ENCODE measurements around the gene DNAJC18. TPM values are rescaled to one million over a fixed set of nuclear protein-coding genes. Genes with fewer than 3 reads are reported as not detected.
"Not testable (repeated sequence)": the region's sequence is repeated elsewhere in the genome, so short reads cannot be mapped to it uniquely, and the experiment has no call there.

Gene DNAJC18
- 2.2 and 3.5 TPM in 2 replicates for total RNA-seq (2012; rRNA removed)

- Histone ChIP-seq H3K36me3 (ENCODE audit: insufficient read depth, low read length) (no peaks in the 10 kb centered on the region), H3K4me1 (ENCODE audit: control insufficient read depth, insufficient read depth, low read length) (peaks cover 24% of the 10 kb centered on the region), H3K9me3 (replicated peaks; ENCODE audit: low read length) (no peaks in the 10 kb centered on the region), H3K4me2 (ENCODE audit: low read length) (peak within 1 kb of the TSS; percentile 92), H3K27me3 (ENCODE audit: control insufficient read depth, insufficient read depth, low read length) (no peaks in the 10 kb centered on the region), H3K4me3 (ENCODE audit: low read length) (peak within 1 kb of the TSS; percentile 96), H3K9ac (ENCODE audit: low read depth, low read length) (peak within 1 kb of the TSS; percentile 96)
Measured at GRCh38 chr5:139439013-139439903, at the start of gene DNAJC18. TSS of gene DNAJC18 (minus strand) at chr5:139439525. CDS start at chr5:139439445, 80 bp downstream.

GRCh38 chr5:139488260-139488659, 48.9 kb upstream of the DNAJC18 start:
- H3K27me3 ChIP-seq (ENCODE audit: control insufficient read depth, insufficient read depth, low read length): no peaks in the 10 kb centered on the region
- no peaks in the 10 kb centered on the region for H3K9me3 ChIP-seq (replicated peaks; ENCODE audit: low read length)
- no peak overlapping the region for H3K4me2 ChIP-seq (ENCODE audit: low read length)
- H3K9ac ChIP-seq (ENCODE audit: low read depth, low read length): no peak overlapping the region
- H3K4me3 ChIP-seq (ENCODE audit: low read length): no peak overlapping the region
- peaks cover 10% of the 10 kb centered on the region for H3K4me1 ChIP-seq (ENCODE audit: control insufficient read depth, insufficient read depth, low read length)
- no peaks in the 10 kb centered on the region for H3K36me3 ChIP-seq (ENCODE audit: insufficient read depth, low read length)

- H3K9ac ChIP-seq (ENCODE audit: low read depth, low read length): no peak overlapping the region
- no peaks in the 10 kb centered on the region for H3K9me3 ChIP-seq (replicated peaks; ENCODE audit: low read length)
- no peak overlapping the region for H3K4me2 ChIP-seq (ENCODE audit: low read length)
- no peaks in the 10 kb centered on the region for H3K27me3 ChIP-seq (ENCODE audit: control insufficient read depth, insufficient read depth, low read length)
- H3K4me3 ChIP-seq (ENCODE audit: low read length): no peak overlapping the region
- H3K36me3 ChIP-seq (ENCODE audit: insufficient read depth, low read length): no peaks in the 10 kb centered on the region
- H3K4me1 ChIP-seq (ENCODE audit: control insufficient read depth, insufficient read depth, low read length): peaks cover 16% of the 10 kb centered on the region
Measured at GRCh38 chr5:139486201-139486600, 46.9 kb upstream of the DNAJC18 start.

GRCh38 chr5:139482890-139483208, 43.5 kb upstream of the DNAJC18 start:
- Histone ChIP-seq H3K4me2 (ENCODE audit: low read length) (peak overlapping the region; percentile 84), H3K9ac (ENCODE audit: low read depth, low read length) (peak overlapping the region; percentile 86)

GRCh38 chr5:139482050-139482889, 42.9 kb upstream of the DNAJC18 start, which contains the start of gene STING1:
TSS of gene STING1 (minus strand) at chr5:139482758. CDS start at chr5:139481704, 1,054 bp downstream.
- H3K36me3 ChIP-seq (ENCODE audit: insufficient read depth, low read length): peaks cover 19% of the 10 kb centered on the region
- peak within 1 kb of the TSS; percentile 74 for H3K4me3 ChIP-seq (ENCODE audit: low read length)
- H3K4me2 ChIP-seq (ENCODE audit: low read length): peak within 1 kb of the TSS; percentile 84
- peak within 1 kb of the TSS; percentile 86 for H3K9ac ChIP-seq (ENCODE audit: low read depth, low read length)
- H3K4me1 ChIP-seq (ENCODE audit: control insufficient read depth, insufficient read depth, low read length): peaks cover 25% of the 10 kb centered on the region
- H3K9me3 ChIP-seq (replicated peaks; ENCODE audit: low read length): no peaks in the 10 kb centered on the region
- H3K27me3 ChIP-seq (ENCODE audit: control insufficient read depth, insufficient read depth, low read length): no peaks in the 10 kb centered on the region

More at GRCh38 chr5:139482890-139483208, 43.5 kb upstream of the DNAJC18 start:
- H3K4me3 ChIP-seq (ENCODE audit: low read length); H3K27me3 ChIP-seq (ENCODE audit: control insufficient read depth, insufficient read depth, low read length); H3K9me3 ChIP-seq (replicated peaks; ENCODE audit: low read length): not testable (repeated sequence)
- Histone ChIP-seq H3K36me3 (ENCODE audit: insufficient read depth, low read length) (peaks cover 14% of the 10 kb centered on the region), H3K4me1 (ENCODE audit: control insufficient read depth, insufficient read depth, low read length) (peaks cover 25% of the 10 kb centered on the region)

GRCh38 chr5:139481580-139482049, 42.3 kb upstream of the DNAJC18 start:
- H3K4me1 ChIP-seq (ENCODE audit: control insufficient read depth, insufficient read depth, low read length): peaks cover 25% of the 10 kb centered on the region

GRCh38 chr5:139481122-139481533, 41.8 kb upstream of the DNAJC18 start:
- Histone ChIP-seq H3K9me3 (replicated peaks; ENCODE audit: low read length) (no peaks in the 10 kb centered on the region), H3K9ac (ENCODE audit: low read depth, low read length) (peak overlapping the region; percentile 86), H3K4me3 (ENCODE audit: low read length) (peak overlapping the region; percentile 74), H3K4me1 (ENCODE audit: control insufficient read depth, insufficient read depth, low read length) (peaks cover 25% of the 10 kb centered on the region), H3K36me3 (ENCODE audit: insufficient read depth, low read length) (peaks cover 24% of the 10 kb centered on the region), H3K27me3 (ENCODE audit: control insufficient read depth, insufficient read depth, low read length) (no peaks in the 10 kb centered on the region), H3K4me2 (ENCODE audit: low read length) (peak overlapping the region; percentile 84)

More at GRCh38 chr5:139481580-139482049, 42.3 kb upstream of the DNAJC18 start:
- Histone ChIP-seq H3K4me2 (ENCODE audit: low read length) (peak overlapping the region; percentile 84), H3K9ac (ENCODE audit: low read depth, low read length) (peak overlapping the region; percentile 86), H3K4me3 (ENCODE audit: low read length) (peak overlapping the region; percentile 74), H3K36me3 (ENCODE audit: insufficient read depth, low read length) (peaks cover 22% of the 10 kb centered on the region), H3K9me3 (replicated peaks; ENCODE audit: low read length) (no peaks in the 10 kb centered on the region), H3K27me3 (ENCODE audit: control insufficient read depth, insufficient read depth, low read length) (no peaks in the 10 kb centered on the region)

GRCh38 chr5:139479729-139480128, 40.4 kb upstream of the DNAJC18 start:
- not testable (repeated sequence) for H3K4me3 ChIP-seq (ENCODE audit: low read length); H3K9me3 ChIP-seq (replicated peaks; ENCODE audit: low read length); H3K27me3 ChIP-seq (ENCODE audit: control insufficient read depth, insufficient read depth, low read length); H3K9ac ChIP-seq (ENCODE audit: low read depth, low read length); H3K4me2 ChIP-seq (ENCODE audit: low read length)
- Histone ChIP-seq H3K4me1 (ENCODE audit: control insufficient read depth, insufficient read depth, low read length) (peaks cover 35% of the 10 kb centered on the region), H3K36me3 (ENCODE audit: insufficient read depth, low read length) (peaks cover 37% of the 10 kb centered on the region)

GRCh38 chr5:139478657-139479423, 39.5 kb upstream of the DNAJC18 start:
- not testable (repeated sequence) for H3K4me3 ChIP-seq (ENCODE audit: low read length); H3K27me3 ChIP-seq (ENCODE audit: control insufficient read depth, insufficient read depth, low read length); H3K9ac ChIP-seq (ENCODE audit: low read depth, low read length); H3K9me3 ChIP-seq (replicated peaks; ENCODE audit: low read length); H3K4me2 ChIP-seq (ENCODE audit: low read length)
- Histone ChIP-seq H3K4me1 (ENCODE audit: control insufficient read depth, insufficient read depth, low read length) (peaks cover 44% of the 10 kb centered on the region), H3K36me3 (ENCODE audit: insufficient read depth, low read length) (peaks cover 37% of the 10 kb centered on the region)

GRCh38 chr5:139475865-139476617, 36.7 kb upstream of the DNAJC18 start:
- Histone ChIP-seq H3K9me3 (replicated peaks; ENCODE audit: low read length) (no peaks in the 10 kb centered on the region), H3K4me1 (ENCODE audit: control insufficient read depth, insufficient read depth, low read length) (peaks cover 32% of the 10 kb centered on the region), H3K4me2 (ENCODE audit: low read length) (no peak overlapping the region), H3K4me3 (ENCODE audit: low read length) (no peak overlapping the region), H3K36me3 (ENCODE audit: insufficient read depth, low read length) (peaks cover 37% of the 10 kb centered on the region), H3K9ac (ENCODE audit: low read depth, low read length) (no peak overlapping the region), H3K27me3 (ENCODE audit: control insufficient read depth, insufficient read depth, low read length) (no peaks in the 10 kb centered on the region)

Measured in skeletal muscle satellite cell (primary cell).